HCT116 (cell line): ENCODE results near the gene SNAI1.

Experiments
- CEBPB ChIP-seq: IDR thresholded peaks from 2 replicates; pipeline ENCODE4 v1.6.1; 2012; ENCODE audit warnings: low read depth
- EGR1 ChIP-seq: IDR thresholded peaks from 2 replicates; pipeline ENCODE4 v1.6.1; 2012; ENCODE audit warnings: low read depth
- ELF1 ChIP-seq: IDR thresholded peaks from 2 replicates; pipeline ENCODE4 v1.6.1; 2012; ENCODE audit warnings: low read depth, borderline replicate concordance
- EZH2 ChIP-seq: fragments of 200-600 bp; sonication (generic); IDR thresholded peaks from 2 replicates; pipeline ENCODE4 v1.6.1; 2017; ENCODE audit warnings: antibody characterized with exemption, mixed run types
- POLR2AphosphoS5 ChIP-seq: IDR thresholded peaks from 2 replicates; pipeline ENCODE4 v1.6.1; 2011; ENCODE audit warnings: mild to moderate bottlenecking, low read depth, low read length, moderate library complexity
- TF ChIP-seq, protein P1 (sequence below), 3 experiments: fragments of 200-600 bp in 1 of 3; sonication (generic) in 1 of 3; IDR thresholded peaks in 2 of 3; conservative IDR thresholded peaks in 1 of 3; 2 replicates each; pipeline ENCODE4 v1.5.1; 2012 to 2017; ENCODE audit warnings: low read depth in 2 of 3, low read length in 2 of 3, antibody characterized with exemption in 1 of 3, borderline replicate concordance in 1 of 3, control low read depth in 1 of 3, mild to moderate bottlenecking in 1 of 3, mixed read lengths in 1 of 3, mixed run types in 1 of 3, moderate library complexity in 1 of 3; ENCODE audit not compliant: insufficient read depth in 1 of 3
- TF ChIP-seq, protein P2 (sequence below): IDR thresholded peaks from 2 replicates; pipeline ENCODE4 v1.6.1; 2012; ENCODE audit warnings: low read depth

DNA sequence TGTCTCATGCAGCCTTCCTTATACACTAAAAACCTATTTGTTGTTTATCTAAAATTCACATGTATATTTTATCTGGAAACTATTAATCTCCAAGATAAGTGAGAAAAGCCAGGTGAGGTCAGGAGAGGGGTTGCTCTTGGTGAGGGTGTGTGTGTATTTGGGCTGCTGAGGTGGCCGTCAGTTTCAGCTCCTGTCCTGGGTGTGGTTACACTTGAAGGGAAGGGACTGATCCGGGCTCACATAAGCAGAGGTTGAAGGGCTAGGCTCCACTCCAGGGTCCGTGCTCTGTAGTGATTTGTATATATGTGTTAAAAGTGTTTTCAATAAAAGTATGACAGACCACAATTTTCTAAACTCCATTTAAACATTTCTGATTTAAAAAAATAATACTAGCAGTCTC, 13.5 kb upstream of the SNAI1 start:
- no peak for TF ChIP-seq POLR2AphosphoS5
- TF ChIP-seq EGR1: no peak
- TF ChIP-seq, protein P1, sequence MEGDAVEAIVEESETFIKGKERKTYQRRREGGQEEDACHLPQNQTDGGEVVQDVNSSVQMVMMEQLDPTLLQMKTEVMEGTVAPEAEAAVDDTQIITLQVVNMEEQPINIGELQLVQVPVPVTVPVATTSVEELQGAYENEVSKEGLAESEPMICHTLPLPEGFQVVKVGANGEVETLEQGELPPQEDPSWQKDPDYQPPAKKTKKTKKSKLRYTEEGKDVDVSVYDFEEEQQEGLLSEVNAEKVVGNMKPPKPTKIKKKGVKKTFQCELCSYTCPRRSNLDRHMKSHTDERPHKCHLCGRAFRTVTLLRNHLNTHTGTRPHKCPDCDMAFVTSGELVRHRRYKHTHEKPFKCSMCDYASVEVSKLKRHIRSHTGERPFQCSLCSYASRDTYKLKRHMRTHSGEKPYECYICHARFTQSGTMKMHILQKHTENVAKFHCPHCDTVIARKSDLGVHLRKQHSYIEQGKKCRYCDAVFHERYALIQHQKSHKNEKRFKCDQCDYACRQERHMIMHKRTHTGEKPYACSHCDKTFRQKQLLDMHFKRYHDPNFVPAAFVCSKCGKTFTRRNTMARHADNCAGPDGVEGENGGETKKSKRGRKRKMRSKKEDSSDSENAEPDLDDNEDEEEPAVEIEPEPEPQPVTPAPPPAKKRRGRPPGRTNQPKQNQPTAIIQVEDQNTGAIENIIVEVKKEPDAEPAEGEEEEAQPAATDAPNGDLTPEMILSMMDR (IDR thresholded peaks at IDR 0.05 in 2 of 3, conservative IDR thresholded peaks at IDR 0.05 in 1 of 3; ENCODE audit: borderline replicate concordance in 1 of 3, insufficient read depth in 1 of 3, low read depth in 2 of 3, low read length in 2 of 3): no peak
- no peak for TF ChIP-seq CEBPB
- no peak for TF ChIP-seq EZH2
- no peak for TF ChIP-seq ELF1
- TF ChIP-seq, protein P2, sequence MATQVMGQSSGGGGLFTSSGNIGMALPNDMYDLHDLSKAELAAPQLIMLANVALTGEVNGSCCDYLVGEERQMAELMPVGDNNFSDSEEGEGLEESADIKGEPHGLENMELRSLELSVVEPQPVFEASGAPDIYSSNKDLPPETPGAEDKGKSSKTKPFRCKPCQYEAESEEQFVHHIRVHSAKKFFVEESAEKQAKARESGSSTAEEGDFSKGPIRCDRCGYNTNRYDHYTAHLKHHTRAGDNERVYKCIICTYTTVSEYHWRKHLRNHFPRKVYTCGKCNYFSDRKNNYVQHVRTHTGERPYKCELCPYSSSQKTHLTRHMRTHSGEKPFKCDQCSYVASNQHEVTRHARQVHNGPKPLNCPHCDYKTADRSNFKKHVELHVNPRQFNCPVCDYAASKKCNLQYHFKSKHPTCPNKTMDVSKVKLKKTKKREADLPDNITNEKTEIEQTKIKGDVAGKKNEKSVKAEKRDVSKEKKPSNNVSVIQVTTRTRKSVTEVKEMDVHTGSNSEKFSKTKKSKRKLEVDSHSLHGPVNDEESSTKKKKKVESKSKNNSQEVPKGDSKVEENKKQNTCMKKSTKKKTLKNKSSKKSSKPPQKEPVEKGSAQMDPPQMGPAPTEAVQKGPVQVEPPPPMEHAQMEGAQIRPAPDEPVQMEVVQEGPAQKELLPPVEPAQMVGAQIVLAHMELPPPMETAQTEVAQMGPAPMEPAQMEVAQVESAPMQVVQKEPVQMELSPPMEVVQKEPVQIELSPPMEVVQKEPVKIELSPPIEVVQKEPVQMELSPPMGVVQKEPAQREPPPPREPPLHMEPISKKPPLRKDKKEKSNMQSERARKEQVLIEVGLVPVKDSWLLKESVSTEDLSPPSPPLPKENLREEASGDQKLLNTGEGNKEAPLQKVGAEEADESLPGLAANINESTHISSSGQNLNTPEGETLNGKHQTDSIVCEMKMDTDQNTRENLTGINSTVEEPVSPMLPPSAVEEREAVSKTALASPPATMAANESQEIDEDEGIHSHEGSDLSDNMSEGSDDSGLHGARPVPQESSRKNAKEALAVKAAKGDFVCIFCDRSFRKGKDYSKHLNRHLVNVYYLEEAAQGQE: no peak
